Epithelial cell of prostate (primary cell): ENCODE data around the gene SLC12A1.

Experiments
- DNase-seq: peaks from one replicate; pipeline ENCODE4 v3.0.0-alpha.2; 2011; ENCODE audit warnings: low read depth, low spot score
- H3K27ac ChIP-seq: fragments of 450-650 bp; 2 replicates; pipeline ENCODE4 v1.5.1; 2017; ENCODE audit warnings: mild to moderate bottlenecking

SLC12A1 gene

DNA sequence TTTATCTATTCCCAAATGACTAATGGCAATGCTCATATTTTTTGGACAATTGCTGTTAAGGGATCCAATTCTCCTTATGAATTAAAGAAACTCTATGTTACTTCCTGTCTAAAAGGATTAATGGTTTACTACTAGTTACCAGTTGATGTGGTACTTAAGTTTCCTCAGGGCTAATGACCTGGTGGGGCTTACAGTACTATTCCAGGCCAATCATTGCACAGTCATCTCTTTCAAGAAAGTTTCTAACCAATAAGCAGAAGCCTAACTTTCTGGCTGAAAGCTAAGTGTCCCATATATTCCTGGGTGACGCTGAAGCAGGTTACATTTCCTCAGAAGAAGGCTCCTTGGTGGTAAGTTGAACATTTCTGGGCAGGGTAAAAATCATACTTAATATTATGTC is at the start of gene SLC12A1:
TSS of gene SLC12A1 (plus strand) at position 322 of the 400 bp plus-strand sequence. CDS start 1,418 bp downstream, outside the sequence.
- no peak for DNase-seq
- no peak within 1 kb of the TSS for H3K27ac ChIP-seq

DNA sequence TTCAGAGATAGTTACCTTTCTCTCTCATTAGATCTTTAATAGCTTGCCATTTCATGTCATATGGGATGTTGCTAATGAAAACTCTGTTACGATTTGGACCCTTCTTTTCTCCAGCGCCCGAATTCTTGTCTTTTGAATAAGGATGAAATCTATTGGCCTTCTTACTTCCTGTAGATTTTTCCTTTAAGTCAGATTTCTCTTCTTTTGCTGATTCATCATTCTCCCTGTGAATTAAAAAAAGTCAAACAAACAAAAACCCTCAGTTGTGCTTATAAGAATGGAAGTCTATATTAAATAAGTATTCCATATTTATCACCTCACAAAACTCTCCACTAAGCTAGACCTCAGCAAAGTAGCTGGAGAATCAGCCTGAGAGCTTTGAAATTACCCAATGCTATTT is 37.5 kb upstream of the SLC12A1 start:
- no peak for DNase-seq

DNA sequence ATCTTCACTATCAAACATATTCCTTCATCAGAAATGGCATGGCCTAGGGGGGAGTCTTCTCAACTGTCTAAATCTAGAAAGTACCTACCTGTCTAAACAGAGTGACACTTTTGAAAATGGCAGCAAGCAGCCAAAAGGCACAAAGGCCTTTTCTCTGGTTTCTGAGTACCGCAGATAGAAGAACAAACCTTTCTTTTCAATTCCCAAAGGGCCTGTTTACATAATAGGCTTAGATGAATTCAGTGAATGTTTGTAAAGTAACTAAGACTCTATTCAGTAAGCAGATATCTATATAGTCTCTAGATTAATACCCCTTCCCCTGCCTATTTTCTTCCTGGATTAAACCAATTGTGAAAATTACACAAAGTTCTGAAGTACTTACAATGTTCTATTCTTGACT is 35.1 kb upstream of the SLC12A1 start:
- no peak for DNase-seq
- no peak overlapping the region for H3K27ac ChIP-seq

More for the DNA sequence above, 37.5 kb upstream of the SLC12A1 start:
- no peak overlapping the region for H3K27ac ChIP-seq

DNA sequence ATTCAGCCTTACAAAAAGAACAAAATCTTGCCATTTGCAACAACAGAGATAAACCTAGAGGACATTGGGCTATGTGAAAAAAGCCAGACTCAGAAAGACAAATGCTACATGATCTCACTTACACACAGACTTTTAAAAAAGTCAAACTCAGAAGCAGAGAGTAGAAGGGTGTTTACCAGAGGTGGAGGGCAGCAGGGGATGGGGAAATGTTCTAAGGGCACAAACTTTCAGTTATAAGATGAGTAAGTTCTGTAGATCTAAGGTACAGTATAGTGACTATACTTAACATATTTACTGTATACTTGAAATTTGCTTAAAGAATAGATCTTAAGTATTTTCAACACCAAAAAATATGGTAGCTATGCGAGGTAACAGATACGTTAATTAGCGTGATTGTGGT is 31.0 kb upstream of the SLC12A1 start:
- no peak overlapping the region for H3K27ac ChIP-seq
- no peak for DNase-seq

DNA sequence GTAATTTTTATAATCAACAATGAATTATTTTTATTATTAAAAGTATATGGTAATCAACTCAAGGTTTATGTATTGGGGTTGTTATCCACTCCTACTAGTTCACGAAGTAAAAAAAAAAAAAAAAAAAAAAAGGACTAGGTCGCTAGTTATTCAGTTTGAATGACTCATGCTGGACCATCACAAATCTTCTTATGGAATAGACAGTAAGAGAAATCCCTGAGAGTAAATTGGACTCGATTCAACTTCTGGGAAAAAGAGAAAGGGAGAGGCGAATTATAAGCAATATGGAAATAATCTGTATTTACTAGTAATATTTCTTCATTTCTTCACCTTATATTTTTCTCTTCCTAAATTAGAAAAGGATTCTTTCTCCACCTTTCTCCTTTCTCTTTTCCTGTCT is 30.0 kb upstream of the SLC12A1 start:
- H3K27ac ChIP-seq: no peak overlapping the region
- DNase-seq: no peak

DNA sequence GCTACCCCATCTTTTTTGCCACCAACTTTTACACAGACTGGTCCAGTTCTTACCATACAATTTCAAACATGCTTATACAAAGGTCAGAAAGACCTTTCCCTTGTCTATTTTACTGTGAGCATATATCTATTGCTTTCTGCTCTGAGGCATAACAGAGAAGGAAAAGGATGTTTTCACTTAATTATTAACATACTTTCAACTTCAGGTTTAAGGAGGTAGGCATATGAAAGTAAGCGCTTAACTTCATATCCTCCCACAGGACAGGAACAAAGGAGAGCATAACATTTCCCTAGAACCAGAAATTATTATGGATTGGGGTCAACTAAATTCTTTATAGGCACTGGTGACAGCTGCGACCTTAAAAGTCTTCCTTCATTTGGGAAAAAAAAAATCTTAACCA is 29.1 kb upstream of the SLC12A1 start:
- DNase-seq: no peak
- H3K27ac ChIP-seq: no peak overlapping the region

DNA sequence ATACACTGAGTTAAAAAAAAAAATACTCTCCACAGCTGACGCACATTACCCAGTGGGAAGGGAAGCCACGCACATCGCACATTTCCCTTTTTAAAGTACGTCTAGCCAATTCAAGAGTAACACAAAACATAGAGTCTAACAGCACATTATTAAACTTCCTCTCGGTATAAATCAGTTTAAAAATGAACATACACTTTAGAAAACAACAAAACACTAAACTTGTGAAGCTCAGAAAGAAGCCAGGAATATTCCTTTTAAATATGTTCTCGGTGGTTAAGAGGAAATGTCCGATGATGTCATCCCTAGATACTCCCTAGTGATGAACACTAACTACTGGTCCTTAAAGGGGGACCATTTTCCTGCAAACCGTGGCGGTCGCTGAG is 28.7 kb upstream of the SLC12A1 start:
- peak overlapping the region; percentile 19 for H3K27ac ChIP-seq
- no peak for DNase-seq

DNA sequence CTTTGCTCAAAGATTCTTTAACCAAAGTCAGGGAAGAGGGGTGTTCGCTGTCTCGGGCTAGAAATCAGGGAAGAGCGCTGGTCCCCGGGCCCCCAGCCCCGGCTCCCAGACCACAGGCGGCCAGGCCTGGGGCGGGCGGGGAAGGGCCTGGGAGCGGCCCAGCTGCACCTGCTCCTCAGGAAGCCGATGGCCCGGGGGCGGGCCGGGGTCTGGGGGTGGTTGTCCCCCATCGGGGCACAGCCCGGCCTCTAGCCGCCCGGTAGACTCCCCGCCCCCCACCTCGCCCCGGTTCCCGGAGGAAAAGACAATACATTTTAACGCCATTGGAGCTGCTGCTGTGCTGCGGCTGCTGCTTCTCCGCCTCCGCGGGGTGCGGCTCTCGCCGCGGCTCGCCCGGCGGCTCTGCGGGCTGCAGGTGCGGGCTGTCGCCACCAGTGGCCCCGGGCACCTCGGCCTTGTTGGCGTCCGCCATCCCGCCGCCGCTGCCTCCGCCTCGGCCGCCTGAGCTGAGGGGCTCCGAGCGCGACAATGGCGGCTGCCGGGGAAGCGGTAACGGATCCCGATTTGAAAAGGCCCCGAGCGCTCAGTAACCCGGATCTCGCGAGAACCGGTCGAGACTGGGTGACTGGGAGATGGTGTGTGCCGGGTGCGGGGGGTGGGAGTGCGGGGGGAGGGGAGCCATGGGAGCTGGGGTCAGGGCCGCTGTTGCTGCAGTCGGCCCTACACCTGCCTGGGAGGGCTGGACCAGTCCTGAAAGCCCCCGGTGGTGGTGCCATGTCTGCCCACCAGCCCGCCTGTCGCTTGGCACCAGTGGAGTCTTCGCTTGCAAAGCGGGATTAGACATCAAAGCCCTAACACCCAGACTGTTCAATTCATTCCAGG is 28.1 kb upstream of the SLC12A1 start, which contains the start of gene MYEF2:
TSS of gene MYEF2 (minus strand) at position 530 of the 882 bp plus-strand sequence. CDS start at position 472, 58 bp downstream.
- H3K27ac ChIP-seq: peak within 1 kb of the TSS; percentile 19

DNA sequence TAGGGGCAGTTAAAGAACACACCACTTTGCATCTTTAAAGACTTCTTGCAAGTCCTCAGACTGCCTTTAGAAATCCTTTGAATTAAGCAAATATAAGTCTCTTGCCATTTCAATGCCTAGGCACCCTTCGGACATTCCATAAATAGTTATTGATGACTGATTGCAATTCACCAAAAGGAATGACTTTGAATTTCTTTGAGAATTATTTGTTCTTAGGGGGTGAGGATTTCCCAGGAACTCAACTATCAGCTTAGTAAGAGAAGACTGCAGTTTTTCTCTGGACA is 27.5 kb upstream of the SLC12A1 start:
- DNase-seq: no peak
- no peak overlapping the region for H3K27ac ChIP-seq

More for the DNA sequence above, 28.1 kb upstream of the SLC12A1 start, which contains the start of gene MYEF2:
- DNase-seq: no peak

DNA sequence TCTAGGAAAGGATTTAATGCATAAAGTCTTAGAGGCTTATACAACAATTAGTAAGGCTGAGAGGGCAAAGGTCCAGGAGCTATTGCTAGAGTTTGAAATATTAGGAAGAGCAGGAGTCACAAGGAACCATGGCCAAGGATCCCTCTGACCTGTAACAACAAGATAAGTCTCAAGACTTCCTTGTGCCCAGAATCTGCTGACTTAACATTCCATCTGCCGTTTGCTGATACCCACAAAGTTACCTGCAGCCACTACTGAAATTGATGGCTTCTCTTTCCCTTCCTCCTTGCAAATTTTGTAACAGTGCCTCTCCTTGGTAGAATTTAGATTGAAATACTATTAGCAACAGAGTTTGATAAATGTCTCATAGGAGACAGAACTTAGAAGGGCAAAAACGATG is 23.4 kb upstream of the SLC12A1 start:
- no peak for DNase-seq
- no peak overlapping the region for H3K27ac ChIP-seq

DNA sequence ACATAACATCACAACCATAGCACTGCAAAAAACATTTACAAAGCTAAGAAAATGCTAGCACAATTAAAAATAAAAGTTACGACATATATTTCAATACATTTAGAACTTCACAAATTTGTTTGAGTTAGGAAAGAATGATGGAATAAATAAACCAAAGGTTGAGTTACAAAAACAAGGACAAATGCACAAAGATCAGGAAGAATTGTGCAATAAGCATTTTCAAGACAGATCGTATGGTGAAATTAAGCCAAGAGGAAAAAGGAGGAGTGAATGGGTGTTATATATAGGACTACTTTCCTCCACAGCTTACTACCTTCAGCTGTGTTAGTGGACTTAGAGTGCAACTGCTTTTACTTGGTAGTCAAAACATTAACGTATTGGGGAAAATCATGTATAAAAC is 20.6 kb upstream of the SLC12A1 start:
- H3K27ac ChIP-seq: no peak overlapping the region
- no peak for DNase-seq

DNA sequence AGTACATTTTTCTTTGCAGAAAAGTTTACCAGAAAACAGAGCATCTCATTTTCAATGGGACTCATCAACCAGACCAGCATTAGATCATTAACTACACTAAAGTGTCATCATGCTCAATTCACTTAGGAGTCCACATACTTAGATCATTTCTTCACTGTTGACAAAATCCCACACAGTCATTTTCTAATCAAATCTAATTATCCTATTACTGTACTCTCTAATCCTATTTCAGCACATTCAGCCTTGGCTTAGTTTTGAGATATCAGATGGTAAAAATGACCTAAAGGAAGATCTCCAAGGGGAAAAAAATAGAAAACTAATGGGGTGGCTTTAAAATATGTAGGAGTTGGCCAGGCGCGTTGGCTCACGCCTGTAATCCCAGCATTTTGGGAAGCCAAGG is 19.8 kb upstream of the SLC12A1 start:
- no peak overlapping the region for H3K27ac ChIP-seq
- no peak for DNase-seq

DNA sequence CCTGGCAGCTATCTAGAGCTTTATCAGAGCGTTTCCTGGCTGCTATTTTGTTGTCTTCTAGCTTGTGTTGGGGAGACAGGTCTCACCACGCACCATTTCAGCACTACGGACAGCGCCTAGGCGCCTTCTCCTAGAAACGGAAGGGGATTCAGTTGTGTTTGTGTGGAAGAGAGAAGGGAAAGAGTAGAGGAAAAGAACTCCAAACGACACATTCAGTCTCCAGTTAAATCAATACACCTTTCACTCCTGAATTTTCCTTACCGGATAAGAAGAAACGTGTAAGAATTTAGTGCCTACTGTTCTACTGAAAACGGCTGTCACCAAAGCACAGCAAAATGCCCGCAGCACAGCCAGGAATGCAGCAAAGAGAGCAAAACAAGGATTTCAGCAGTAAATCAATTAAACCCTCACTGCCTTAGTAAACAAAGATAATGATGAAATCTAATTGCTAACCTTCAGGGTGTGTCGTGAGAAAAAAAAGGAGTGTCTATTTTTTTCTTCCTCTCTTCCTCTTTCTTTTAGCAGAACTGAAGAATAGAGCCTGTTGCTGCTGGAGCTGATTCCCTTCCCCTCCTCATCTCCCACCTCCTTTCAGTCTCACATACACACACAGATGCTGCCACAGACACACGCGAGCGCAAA is 15.0 kb upstream of the SLC12A1 start:
- no peak for DNase-seq

DNA sequence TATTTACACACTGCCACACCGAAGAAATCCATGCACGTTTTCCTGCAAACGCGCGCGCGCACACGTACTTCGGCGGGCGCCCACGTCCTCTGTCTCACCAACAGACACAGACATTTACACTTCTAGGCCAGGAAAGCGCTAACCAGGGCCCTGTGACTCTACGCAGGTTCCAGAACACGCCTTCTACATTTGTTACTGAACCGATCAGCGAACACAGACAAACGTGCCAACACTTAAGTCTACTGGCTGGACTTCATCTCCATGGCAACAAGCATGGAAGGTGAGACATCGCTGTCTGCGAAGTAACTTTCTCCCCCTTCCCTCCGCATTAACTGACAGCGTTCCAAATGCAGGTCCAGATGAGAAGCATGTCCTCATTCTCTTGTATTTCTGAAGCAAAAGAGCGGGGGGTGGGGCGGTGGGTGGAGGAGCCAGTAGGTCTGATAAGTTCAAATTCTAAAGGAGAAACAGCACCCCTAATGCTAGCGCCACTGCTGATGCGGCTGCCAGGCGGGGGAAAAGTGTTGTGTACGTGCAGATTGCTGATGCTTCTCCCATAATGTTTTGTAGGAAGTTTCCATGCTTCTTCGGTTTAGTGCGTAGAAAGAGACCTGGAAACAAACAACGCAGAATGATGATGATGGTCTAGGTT is 14.4 kb upstream of the SLC12A1 start, which contains the start of gene CTXN2:
TSS of gene CTXN2 (plus strand) at position 92 of the 652 bp plus-strand sequence. CDS start 9,636 bp downstream, outside the sequence.
- H3K27ac ChIP-seq: no peak within 1 kb of the TSS
- DNase-seq: no peak

More for the DNA sequence above, 15.0 kb upstream of the SLC12A1 start:
- no peak overlapping the region for H3K27ac ChIP-seq

DNA sequence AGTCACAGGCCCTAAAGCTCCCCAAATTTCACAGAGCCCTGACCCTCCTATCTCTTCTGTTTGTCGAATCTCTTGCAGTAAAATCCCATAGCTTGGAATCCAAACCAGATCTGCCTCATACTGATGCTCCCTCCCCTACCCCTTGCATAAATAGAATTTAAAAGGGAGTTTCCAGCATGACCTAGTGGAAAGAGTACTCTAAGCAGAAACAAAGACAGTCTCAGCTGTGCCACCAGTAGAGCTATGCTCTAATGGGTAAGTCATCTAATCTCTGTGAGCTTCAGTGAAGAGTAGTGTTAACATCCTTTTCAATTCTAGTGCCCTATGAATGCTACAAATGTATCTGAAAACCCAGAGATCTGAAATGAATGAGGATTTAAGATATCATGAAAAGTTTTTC is 4.0 kb upstream of the SLC12A1 start:
- DNase-seq: no peak
- H3K27ac ChIP-seq: no peak overlapping the region

DNA sequence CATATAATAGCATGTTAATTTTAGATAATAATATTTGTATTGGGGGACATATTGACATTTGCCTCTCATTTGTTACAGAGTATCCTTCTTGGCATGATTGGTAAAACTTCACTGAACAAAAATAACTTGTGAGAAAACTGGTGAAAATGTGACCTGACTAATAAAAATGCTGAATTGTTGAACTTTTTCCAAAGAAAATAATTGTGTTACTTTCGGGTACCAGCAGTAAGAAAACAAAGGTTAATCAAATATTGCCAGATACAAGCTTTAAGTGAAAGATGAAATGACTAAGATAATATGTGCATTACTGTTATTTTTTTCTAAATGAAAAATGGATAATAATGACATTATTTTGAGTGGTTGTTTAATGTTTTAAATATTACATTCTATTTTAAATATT is 15.2 kb downstream of the SLC12A1 start:
- H3K27ac ChIP-seq: no peak overlapping the region
- no peak for DNase-seq

DNA sequence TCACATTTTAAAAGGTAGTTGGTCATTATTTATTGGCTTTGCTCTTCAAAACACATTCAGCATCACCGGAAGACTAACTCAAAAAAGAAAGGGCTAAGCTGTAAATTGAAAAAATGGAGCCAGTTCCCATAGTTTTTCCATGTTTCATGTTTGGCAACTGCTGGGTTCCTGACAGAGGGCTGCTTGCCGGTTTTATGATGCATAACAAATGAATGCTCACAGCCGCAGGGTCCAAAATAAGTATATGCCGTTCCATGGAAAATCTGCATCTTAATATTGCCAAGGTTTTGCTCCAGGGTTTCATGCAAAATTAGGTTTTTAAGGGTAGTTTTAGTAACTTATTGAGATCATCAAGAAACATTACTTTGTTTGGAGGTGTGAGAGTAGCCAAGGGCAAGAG is 15.8 kb downstream of the SLC12A1 start:
- no peak overlapping the region for H3K27ac ChIP-seq
- no peak for DNase-seq

DNA sequence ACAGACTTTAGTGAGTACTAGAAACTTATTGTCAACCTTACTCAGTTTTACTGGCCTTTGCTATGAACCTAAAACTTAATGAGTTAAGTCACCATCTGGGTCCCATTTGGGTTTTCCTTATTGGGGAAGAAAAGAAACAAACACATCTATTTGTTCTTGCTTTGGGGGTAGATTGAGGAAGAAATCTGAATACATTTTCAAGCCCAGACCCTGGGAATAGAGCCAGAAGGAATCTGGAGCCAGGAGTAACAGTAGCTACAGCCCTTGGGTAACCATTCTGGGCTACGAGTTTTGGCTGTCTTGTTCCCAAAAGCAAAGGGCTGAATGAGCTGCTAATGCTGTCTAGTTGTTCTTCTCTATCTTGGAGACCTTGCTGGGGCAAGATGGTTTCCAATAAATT is 16.5 kb downstream of the SLC12A1 start:
- DNase-seq: no peak
- H3K27ac ChIP-seq: no peak overlapping the region

DNA sequence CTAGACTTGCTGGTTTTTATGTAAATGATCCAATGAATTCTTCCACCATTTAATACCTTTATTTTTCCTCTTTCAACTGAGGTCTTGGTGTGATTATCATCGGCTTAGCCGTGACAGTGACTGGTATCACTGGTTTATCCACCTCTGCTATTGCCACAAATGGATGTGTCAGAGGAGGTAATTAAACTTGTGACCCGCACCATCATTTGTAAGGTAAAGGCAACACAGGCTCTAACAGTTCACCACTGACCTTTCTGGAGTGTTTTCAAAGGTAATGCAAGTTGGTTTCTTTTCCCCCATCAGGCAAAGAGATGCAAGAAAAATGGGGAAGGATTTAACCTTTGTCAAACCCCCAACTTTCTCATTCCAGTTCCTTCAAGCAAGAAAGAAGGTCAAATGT is 19.7 kb downstream of the SLC12A1 start:
- DNase-seq: no peak
- no peak overlapping the region for H3K27ac ChIP-seq

DNA sequence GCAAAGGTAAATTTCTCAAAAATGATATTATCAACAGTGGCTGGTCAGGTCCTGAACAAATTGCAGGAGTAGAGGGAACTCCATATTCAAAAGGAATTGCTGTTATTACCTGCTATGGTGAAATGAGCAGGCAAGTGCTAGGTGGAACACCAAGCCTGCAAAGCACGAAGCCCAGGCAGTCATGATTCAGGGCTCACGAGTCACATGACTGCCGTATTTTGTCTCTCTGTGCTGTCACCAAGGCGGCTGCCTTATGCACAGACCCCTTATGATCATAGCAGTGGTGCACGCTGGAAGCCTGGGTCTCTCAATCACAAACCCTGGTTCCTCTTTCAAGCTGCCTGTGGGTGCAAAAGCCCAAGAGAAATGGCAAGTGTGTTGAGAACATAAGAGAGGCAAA is 24.4 kb downstream of the SLC12A1 start:
- DNase-seq: no peak
- no peak overlapping the region for H3K27ac ChIP-seq

DNA sequence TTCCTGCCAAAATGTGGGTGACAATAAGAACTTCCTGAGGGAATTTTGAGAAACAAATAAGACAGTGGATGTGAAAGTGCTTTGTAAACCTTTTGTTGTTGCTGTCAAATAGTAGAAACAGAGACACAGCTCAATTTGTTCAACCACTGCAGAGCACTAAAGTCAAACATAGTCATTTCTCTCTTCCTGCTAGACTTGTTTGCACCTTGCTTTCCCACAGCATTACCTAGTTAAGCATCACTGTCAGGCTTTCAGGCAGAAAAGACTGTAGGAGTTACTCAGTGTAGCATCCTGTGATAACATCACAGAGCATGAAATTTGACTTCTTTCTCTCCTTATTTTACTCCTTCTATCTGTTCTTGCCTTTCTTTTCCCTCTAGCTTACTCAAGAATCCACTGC is 27.1 kb downstream of the SLC12A1 start:
- no peak for DNase-seq
- no peak overlapping the region for H3K27ac ChIP-seq
